Psoas muscle (tissue), 8 donors: ENCODE measurements around the gene RB1. TPM values are rescaled to one million over a fixed set of nuclear protein-coding genes. Genes with fewer than 3 reads are reported as not detected.

Experiments used
- ATAC-seq, 4 donors: fragments of 200-7000 bp; cut with Tn5 transposase; one replicate each; pipeline ENCODE4 v1.9.1; 2020; ENCODE audit warnings: moderate library complexity in 3 of 4, mild to moderate bottlenecking in 2 of 4
- DNase-seq, 2 donors: peaks; one replicate each; pipeline ENCODE4 v3.0.0-alpha.2; 2020
- H3K27ac ChIP-seq: fragments of 200-600 bp; one replicate; pipeline ENCODE4 v1.8.0; 2022
- H3K27me3 ChIP-seq, 3 donors: fragments of 200-600 bp in 1 of 3; one replicate each; pipeline versions ENCODE4 v1.6.1 to v1.8.0; 2013 to 2022; ENCODE audit warnings: low read length in 2 of 3, mild to moderate bottlenecking in 2 of 3, moderate library complexity in 1 of 3; ENCODE audit not compliant: insufficient read depth in 3 of 3
- H3K36me3 ChIP-seq, 2 donors: fragments of 200-600 bp in 1 of 2; one replicate each; pipeline versions ENCODE4 v1.6.1 to v1.8.0; 2013 to 2022; ENCODE audit warnings: low read depth in 1 of 2, mild to moderate bottlenecking in 1 of 2, moderate library complexity in 1 of 2; ENCODE audit not compliant: insufficient read depth in 1 of 2
- H3K4me1 ChIP-seq: fragments of 200-600 bp; one replicate; pipeline ENCODE4 v1.8.0; 2022
- H3K4me3 ChIP-seq: fragments of 200-600 bp; one replicate; pipeline ENCODE4 v1.8.0; 2022; ENCODE audit warnings: mild to moderate bottlenecking
- H3K9me3 ChIP-seq: fragments of 200-600 bp; one replicate; pipeline ENCODE4 v1.8.0; 2022
- WGBS, 3 donors: extraction: QIAGEN DNeasy Blood & Tissue Kit; methylation state at CpG; one replicate each; pipeline versions ENCODE4 v1.1.6 to v1.1.7; 2013; 5-methylcytosine and 5-hydroxymethylcytosine counted together
- intact Hi-C, 2 donors: fragments of 100-400 bp; cut with DNase I; formaldehyde crosslinking; loops; one replicate each; pipeline versions ENCODE4 v1.11.0 to v1.14.2; 2022
- polyA plus RNA-seq, 3 donors: library from polyadenylated mRNA; stranded (reverse); fragments of 200-250 nt; gene quantifications; one replicate each; pipeline ENCODE4 v1.2.3, GENCODE V29; 2013
- total RNA-seq, 4 donors: library from RNA; stranded (reverse); fragmentation: NEBNext Ultra II Directional in 2 of 4; extraction: Animal tissue kit (Norgen Biotek cat#: 25700) in 2 of 4; gene quantifications; one replicate each; pipeline versions ENCODE4 v1.2.1 to v1.2.4, GENCODE V29; 2021 to 2023
- TF ChIP-seq, protein P1 (sequence below): fragments of 200-600 bp; IDR thresholded peaks from one replicate; pipeline ENCODE4 v1.8.0; 2022; ENCODE audit warnings: antibody characterized with exemption
- donor health status: healthy with polysubstance abuse.
- donor health status: DM: no; HTN: no; CAD: no; lungs with moderate emphysema.
- donor health status: Bipolar disorder and iron deficiency.
- donor health status: healthy.
- donor health status: DM: yes; HTN: yes; CAD: no.
- donor health status: DM: no; HTN: no; CAD: no.
- donor health status: DM: no; HTN: no; CAD: no.
- donor health status: DM: yes; HTN: yes; CAD: no.

Gene RB1
- total and polyA plus RNA-seq, 7 donors, result 16.6 to 35.6 (median 28.0) TPM

DNA sequence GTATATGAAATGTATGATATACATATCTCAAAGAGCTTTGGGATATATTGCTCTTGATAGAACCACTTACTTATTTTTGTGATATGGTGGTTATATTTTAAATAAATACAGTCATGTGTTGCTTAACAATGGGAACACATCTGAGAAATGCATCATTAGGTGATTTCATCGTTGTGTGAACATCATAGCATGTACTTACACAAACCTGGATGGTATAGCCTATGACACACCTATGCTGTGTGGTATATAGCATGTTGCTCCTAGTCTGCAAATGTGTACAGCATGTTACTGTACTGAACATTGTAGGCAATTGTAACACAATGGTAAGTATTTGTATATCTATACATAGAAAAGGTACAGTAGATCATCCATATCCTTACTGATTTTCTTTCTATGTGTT lies 7.7 kb downstream of the RB1 start:
- H3K4me3 ChIP-seq, result no peak overlapping the region
- WGBS, 3 donors, result 85 to 94% (median 86%) methylated on average over 1 of the region's 1 CpG
- DNase-seq (no peak), ATAC-seq (no peak)
- no peak overlapping the region for H3K27ac ChIP-seq
- no peaks in the 10 kb centered on the region for H3K27me3 ChIP-seq
- peaks cover 14% of the 10 kb centered on the region for H3K4me1 ChIP-seq
- intact Hi-C loops, result no loop called here
- peaks cover 4% of the 10 kb centered on the region for H3K9me3 ChIP-seq
- TF ChIP-seq, protein P1, sequence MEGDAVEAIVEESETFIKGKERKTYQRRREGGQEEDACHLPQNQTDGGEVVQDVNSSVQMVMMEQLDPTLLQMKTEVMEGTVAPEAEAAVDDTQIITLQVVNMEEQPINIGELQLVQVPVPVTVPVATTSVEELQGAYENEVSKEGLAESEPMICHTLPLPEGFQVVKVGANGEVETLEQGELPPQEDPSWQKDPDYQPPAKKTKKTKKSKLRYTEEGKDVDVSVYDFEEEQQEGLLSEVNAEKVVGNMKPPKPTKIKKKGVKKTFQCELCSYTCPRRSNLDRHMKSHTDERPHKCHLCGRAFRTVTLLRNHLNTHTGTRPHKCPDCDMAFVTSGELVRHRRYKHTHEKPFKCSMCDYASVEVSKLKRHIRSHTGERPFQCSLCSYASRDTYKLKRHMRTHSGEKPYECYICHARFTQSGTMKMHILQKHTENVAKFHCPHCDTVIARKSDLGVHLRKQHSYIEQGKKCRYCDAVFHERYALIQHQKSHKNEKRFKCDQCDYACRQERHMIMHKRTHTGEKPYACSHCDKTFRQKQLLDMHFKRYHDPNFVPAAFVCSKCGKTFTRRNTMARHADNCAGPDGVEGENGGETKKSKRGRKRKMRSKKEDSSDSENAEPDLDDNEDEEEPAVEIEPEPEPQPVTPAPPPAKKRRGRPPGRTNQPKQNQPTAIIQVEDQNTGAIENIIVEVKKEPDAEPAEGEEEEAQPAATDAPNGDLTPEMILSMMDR, result no peak
- peaks cover 0 to 18% of the 10 kb centered on the region in 2 donors for H3K36me3 ChIP-seq

DNA sequence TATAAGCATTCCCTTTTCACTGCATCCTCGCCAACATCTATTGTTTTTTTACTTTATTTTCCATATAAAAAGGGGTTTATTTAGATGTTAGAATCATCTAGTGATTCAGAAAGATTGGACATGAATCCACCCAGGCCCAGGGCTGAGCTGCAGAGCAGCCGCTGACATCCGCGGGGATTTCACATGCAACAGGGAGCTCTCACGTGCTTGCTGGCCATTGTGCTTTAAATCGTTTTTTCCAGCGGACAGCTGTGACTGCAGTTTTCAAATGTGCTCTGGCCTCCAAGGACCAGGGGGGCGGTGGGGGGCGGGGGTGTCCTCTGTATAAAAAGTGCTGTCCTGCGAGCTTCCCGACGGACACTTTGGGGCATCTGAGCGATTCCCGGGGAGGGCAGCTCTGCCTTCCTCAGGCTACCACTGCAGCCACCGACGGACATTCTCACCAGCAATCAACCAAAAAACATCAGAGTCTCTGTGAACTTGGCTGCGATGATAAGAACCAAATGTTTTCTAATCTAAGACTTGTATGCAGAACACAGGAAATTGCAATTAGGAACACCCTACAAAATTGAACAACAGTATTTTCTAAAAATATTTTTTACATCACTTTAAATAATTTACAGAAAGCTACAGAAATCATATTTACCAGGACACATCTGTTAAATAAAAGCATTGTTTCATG lies 12.6 kb downstream of the RB1 start:
- 59 to 60% (median 59%) methylated on average over 17 of the region's 17 CpGs for WGBS, 3 donors
- no peak for DNase-seq
- intact Hi-C loops, result no loop called here
- no peak overlapping the region for H3K27ac ChIP-seq
- TF ChIP-seq, protein P1, result no peak
- H3K4me1 ChIP-seq, result no peaks in the 10 kb centered on the region
- peaks cover 4% of the 10 kb centered on the region for H3K9me3 ChIP-seq
- no peak for ATAC-seq
- no peaks in the 10 kb centered on the region for H3K27me3 ChIP-seq
- no peak overlapping the region for H3K4me3 ChIP-seq
- H3K36me3 ChIP-seq, result peaks cover 0 to 2% of the 10 kb centered on the region in 2 donors

DNA sequence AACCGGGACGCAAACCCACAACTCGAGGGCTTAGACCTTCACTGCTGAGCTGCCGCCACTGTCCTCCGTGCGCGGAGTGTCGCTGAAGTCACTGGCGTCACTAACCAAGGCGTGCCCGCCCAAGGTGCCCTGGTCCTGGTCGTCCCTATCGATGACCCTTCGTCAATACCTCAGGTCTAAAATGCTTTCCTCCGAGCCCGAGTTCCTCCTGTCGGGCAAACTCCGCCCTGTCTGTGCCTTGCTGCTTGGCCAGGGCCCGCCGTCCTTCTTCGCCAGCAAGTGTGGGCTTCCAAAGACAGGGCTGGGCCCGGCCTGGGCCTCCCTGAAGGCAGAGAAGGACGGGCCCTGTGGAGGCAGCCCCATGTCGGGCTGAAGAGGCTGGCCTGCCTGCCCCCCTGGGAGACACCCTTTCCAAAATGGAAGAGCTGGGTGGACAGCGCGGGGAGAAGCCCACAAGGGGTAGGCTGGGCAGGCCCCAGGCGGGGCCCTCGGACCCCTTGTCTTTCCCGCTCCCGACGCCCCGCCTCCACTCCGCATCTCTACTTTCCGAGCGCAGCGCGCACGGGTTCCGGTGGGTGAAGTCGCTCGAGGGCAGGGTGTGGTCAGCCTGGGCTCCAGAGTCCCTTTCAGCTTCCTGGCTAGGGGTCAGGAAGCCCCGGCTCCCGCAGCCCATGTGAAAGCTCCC lies 13.4 kb downstream of the RB1 start:
- WGBS, 3 donors, result 84 to 91% (median 89%) methylated on average over 41 to 43 of the region's 43 CpGs
- peak in 3 of 4 donors; percentile 14 to 16 (median 15) for ATAC-seq
- intact Hi-C loops, result no loop called here
- no peaks in the 10 kb centered on the region for H3K27me3 ChIP-seq
- H3K36me3 ChIP-seq, result peaks cover 0 to 2% of the 10 kb centered on the region in 2 donors
- peaks cover 9% of the 10 kb centered on the region for H3K9me3 ChIP-seq
- no peak for DNase-seq
- H3K4me1 ChIP-seq, result no peaks in the 10 kb centered on the region
- H3K27ac ChIP-seq, result peak overlapping the region; percentile 9
- TF ChIP-seq, protein P1, result no peak
- no peak overlapping the region for H3K4me3 ChIP-seq

DNA sequence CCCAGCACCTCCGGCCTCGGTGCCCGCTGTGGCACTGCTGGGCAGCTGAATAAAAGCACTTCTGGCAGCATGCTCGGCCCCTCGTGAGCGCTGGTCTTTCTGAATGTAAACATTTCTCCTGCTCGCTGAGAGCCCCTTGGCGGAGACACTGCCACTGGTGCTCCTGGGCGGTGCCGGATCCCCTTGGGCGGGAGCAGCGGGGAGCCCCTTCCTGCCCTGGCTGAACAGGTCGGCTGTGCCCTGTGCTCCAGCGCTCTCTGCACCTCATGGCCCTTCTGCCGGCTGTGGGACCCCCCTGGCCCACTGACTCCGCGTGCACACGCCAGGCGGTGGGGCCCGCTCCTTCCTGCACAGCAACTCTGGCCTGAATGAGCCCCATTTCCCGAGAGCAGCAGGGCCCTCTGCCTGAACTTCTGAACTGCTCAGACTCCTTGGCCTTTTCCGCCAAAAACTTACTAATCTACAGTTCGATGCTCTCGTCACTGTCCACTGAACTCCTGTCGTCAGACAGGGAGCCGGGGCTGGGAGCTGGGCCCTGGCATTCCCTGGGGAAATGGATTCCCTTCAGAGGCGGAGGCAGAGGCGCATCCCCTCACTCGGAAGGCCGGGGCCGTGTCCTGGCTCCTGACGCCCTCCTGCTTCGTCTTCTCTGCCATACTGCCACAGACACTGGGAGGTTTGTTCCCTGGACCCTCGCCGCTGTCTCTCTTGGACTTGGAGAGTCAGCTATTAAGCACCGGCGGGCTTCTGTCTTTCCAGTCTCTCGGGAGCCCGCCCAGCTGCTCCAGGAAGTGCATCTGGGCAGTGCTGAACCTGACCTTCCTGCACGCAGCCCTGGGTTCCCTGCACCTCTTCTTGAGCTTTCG lies 14.2 kb downstream of the RB1 start:
- DNase-seq (peak in 1 of 2 donors; percentile 54), ATAC-seq (peak; percentile 27 to 45 (median 30))
- TF ChIP-seq, protein P1, result no peak
- H3K4me3 ChIP-seq, result peak overlapping the region; percentile 41
- no peaks in the 10 kb centered on the region for H3K4me1 ChIP-seq
- peaks cover 16% of the 10 kb centered on the region for H3K9me3 ChIP-seq
- 73 to 79% (median 74%) methylated on average over 40 to 41 of the region's 41 CpGs for WGBS, 3 donors
- H3K27me3 ChIP-seq, result no peaks in the 10 kb centered on the region
- intact Hi-C loops, result no loop called here
- peaks cover 0 to 2% of the 10 kb centered on the region in 2 donors for H3K36me3 ChIP-seq
- H3K27ac ChIP-seq, result no peak overlapping the region
